ENCODE results near the gene ARMC3.

The ARMC3 gene

DNA sequence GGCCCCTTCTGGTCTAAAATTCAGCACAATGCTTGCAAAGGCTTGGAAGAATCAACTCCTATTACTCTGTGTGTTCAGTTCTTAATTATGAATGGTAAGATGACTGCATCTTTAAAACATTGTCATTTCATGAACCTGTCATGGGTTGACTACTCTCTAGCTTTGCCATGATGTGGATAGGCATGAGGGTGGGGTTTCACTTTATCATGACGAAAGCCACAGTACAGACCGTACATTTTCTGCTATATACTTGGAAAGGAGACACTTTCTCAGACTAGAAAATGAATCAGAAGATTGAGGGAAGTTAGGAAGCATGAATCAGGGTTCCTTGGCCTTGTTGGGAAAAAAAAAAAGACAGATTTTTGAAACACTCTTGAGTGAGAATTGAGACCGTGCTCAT is 147.8 kb downstream of the ARMC3 start:
- DNase-seq (ENCODE audit: low read depth) = no peak

DNA sequence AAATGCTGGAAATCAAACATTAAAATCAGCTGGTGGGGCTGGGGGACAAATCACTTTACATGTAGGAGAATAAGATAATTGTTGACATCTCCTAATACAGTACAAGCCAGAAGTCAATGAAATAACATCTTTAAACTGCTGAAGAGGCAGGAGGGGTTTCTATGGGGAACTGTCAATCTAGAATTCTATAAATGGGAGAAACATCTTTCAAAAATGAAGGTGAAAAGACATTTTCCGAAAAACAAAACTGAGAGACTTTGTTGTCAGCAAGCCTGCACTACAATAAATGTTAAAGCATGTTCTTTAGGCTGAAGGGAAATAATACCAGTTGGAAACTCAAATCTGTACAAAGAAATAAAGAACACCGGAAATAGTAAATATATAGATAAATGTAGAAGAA is 150.3 kb downstream of the ARMC3 start:
- no peak for DNase-seq (ENCODE audit: low read depth)

DNA sequence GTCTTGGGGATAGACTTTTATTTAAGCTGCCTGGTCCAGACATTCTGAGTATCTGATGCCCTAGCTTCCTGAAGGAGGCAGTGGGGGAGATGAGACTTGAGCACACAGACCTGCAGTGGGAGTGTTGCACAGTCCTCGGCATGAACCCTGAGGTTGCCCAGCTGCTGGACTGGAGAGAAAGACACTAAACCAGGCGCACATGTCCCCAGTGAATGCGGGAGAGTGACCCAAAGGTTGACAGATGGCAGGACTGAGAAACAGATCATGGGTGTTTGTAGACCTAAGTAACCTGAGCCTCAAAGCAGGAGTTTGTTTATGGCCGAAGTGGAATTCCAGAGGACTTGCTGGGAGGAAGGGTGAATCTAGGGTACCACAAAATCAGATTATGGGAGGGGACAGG is 151.8 kb downstream of the ARMC3 start:
- no peak for DNase-seq (ENCODE audit: low read depth)

DNA sequence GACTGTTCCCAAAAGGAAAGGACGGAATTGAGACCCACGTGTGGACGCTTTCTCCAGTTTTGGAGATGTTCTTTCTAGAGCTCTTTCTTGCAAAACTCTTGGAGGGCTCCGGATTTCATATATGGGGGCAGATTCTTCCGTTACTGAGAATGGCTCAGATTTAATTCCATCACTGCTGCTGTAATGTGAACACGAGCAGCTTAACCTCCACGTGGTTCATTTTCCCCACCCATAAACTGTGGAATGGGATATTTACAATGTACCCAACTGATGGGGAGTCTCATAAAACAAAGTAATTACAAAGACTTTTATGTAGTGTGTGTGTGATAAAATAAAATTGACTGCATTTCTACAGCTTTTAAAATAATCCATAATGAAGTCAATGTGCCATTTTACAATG is 152.4 kb downstream of the ARMC3 start:
- DNase-seq (ENCODE audit: low read depth) = no peak

DNA sequence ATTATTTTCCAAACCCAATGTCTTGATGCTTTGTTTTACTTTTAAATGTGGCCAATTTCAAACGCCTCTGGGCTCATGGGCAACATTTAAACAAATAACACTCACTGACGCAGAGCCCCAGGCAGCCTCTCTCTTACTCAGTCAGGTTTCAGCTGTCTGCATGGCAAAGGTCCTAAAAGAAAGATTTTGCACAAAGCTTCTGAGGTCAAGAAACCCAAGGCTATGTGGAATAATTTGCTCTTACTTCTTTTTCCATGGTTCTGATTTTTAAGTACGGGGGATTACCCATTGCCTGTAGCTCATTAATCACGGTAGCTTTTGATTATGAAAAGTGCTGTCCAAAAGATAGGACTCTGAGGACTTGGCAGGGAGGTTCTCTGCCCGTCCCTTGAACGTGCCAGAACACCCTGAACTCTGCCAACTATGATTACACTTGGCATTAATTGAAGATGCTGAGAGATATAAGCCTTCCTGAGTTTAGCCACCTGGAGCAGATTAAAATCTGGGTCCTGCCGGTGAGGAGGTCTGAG is 153.4 kb downstream of the ARMC3 start:
- no peak for DNase-seq (ENCODE audit: low read depth)

DNA sequence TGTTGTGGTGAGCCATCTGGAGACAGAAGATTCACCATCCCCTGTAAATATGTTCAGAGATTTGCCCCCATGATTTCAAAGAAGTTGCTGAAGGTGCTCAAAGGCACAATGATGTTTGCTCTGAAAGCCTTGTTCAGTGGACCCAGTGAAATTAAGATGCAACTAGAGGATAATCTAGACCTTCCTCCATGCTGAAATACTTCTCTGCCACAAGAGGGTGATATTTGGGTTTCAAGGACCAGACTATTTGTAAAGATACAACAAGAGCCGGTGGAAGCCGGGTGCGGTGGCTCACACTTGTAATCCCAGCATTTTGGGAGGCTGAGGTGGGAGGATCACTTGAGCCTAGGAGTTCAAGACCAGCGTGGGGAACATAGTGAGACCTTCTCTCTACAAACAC is 154.0 kb downstream of the ARMC3 start:
- DNase-seq (ENCODE audit: low read depth) = no peak

Measured in activated T-helper 9 cell treated with anti-CD3 and anti-CD28 coated beads, Interleukin-2, amount 50 U/mL, for 16 hours (primary cell).